Activated CD8-positive, alpha-beta T cell treated with anti-CD3 and anti-CD28 coated beads, Interleukin-2, amount 10 ng/mL, durations not matched to agents 7 days and 5 days (primary cell): ENCODE data around the gene C1orf210. TPM values are rescaled to one million over a fixed set of nuclear protein-coding genes. Genes with fewer than 3 reads are reported as not detected.

Experiments
- ATAC-seq: fragments of 150-1000 bp; cut with Tn5 transposase; one replicate; pipeline ENCODE4 v1.10.0; 2021; ENCODE audit warnings: moderate library complexity
- CTCF ChIA-PET: fragments of 350-600 bp; sonication (Branson Sonifier 250); formaldehyde crosslinking; loops from one replicate; lab custom pipeline; 2021; ENCODE audit warnings: antibody characterized with exemption; lab: Charles Lee
- POLR2A ChIA-PET: fragments of 350-600 bp; sonication (Branson Sonifier 250); formaldehyde crosslinking; loops from one replicate; lab custom pipeline; 2021; ENCODE audit warnings: antibody characterized with exemption; lab: Charles Lee
- DNase-seq: peaks from one replicate; pipeline ENCODE4 v3.0.0-alpha.2; 2020
- H3K27ac Mint-ChIP-seq: one replicate; pipeline ENCODE4 v1.8.0; 2021; ENCODE audit warnings: mild to moderate bottlenecking, mixed read lengths
- H3K27me3 Mint-ChIP-seq: one replicate; pipeline ENCODE4 v1.8.0; 2021; ENCODE audit warnings: low read depth, mixed read lengths
- H3K36me3 Mint-ChIP-seq: one replicate; pipeline ENCODE4 v1.8.0; 2021; ENCODE audit warnings: low read depth, mixed read lengths
- H3K4me1 Mint-ChIP-seq: one replicate; pipeline ENCODE4 v1.8.0; 2021; ENCODE audit warnings: low read depth, mixed read lengths
- H3K4me3 Mint-ChIP-seq: one replicate; pipeline ENCODE4 v1.8.0; 2021; ENCODE audit warnings: mild to moderate bottlenecking, mixed read lengths
- H3K9me3 Mint-ChIP-seq: one replicate; pipeline ENCODE4 v1.8.0; 2022; ENCODE audit warnings: mixed read lengths; ENCODE audit not compliant: insufficient read depth
- total RNA-seq, 2 experiments: library from RNA; stranded (reverse); gene quantifications; one replicate each; pipeline ENCODE4 v1.2.3, GENCODE V29; 2021

Gene C1orf210
- total RNA-seq, 2 experiments from 2014 or later, result not detected

- CTCF ChIA-PET, result no interaction called here
- Mint-ChIP-seq H3K27me3 (peaks cover 21% of the 10 kb centered on the region), H3K9me3 (peaks cover 9% of the 10 kb centered on the region), H3K4me1 (no peaks in the 10 kb centered on the region), H3K36me3 (peaks cover 2% of the 10 kb centered on the region), H3K4me3 (no peak overlapping the region), H3K27ac (no peak overlapping the region)
- ATAC-seq, result no peak
- no peak for DNase-seq
- POLR2A ChIA-PET, result no interaction called here
Measured at GRCh38 chr1:43246466-43247213, 38.7 kb downstream of the C1orf210 start.

- ATAC-seq (no peak), DNase-seq (no peak)
- ChIA-PET POLR2A (interaction anchor here (0.9 kb wide), 1 partner anchor 36 kb away, joined by 3 read pairs; no protein-coding TSS in a partner anchor), CTCF (interaction anchor here (0.7 to 1.7 kb wide), 2 partner anchors 115 to 171 kb away, joined by 3 to 5 read pairs; partner anchors contain the start of gene CDC20)
- H3K36me3 Mint-ChIP-seq, result peaks cover 2% of the 10 kb centered on the region
- peaks cover 14% of the 10 kb centered on the region for H3K27me3 Mint-ChIP-seq
- peaks cover 13% of the 10 kb centered on the region for H3K9me3 Mint-ChIP-seq
- H3K27ac Mint-ChIP-seq, result no peak overlapping the region
- H3K4me1 Mint-ChIP-seq, result peaks cover 9% of the 10 kb centered on the region
- no peak overlapping the region for H3K4me3 Mint-ChIP-seq
Measured at GRCh38 chr1:43243299-43243698, 42.1 kb downstream of the C1orf210 start.

- Mint-ChIP-seq H3K9me3 (peaks cover 5% of the 10 kb centered on the region), H3K27me3 (peaks cover 10% of the 10 kb centered on the region)
- CTCF ChIA-PET, result interaction anchor here (1.2 to 1.3 kb wide), 2 partner anchors 116 to 173 kb away, joined by 3 read pairs; no protein-coding TSS in a partner anchor
Measured at GRCh38 chr1:43241413-43241836, 44.0 kb downstream of the C1orf210 start.

GRCh38 chr1:43239484-43239883 lies 45.9 kb downstream of the C1orf210 start:
- H3K27ac Mint-ChIP-seq, result no peak overlapping the region
- peaks cover 5% of the 10 kb centered on the region for H3K9me3 Mint-ChIP-seq
- H3K36me3 Mint-ChIP-seq, result no peaks in the 10 kb centered on the region
- no peak overlapping the region for H3K4me3 Mint-ChIP-seq
- peaks cover 2% of the 10 kb centered on the region for H3K27me3 Mint-ChIP-seq
- peak; percentile 15 for ATAC-seq
- CTCF ChIA-PET, result interaction anchor here (0.7 to 3.5 kb wide), 10 partner anchors 10 to 695 kb away, joined by 3 to 47 read pairs (median 3); partner anchors contain the start of genes CDC20 and ELOVL1
- POLR2A ChIA-PET, result interaction anchor here (1.9 kb wide), 1 partner anchor 119 kb away, joined by 7 read pairs; the partner anchor contains the start of gene CDC20
- DNase-seq, result no peak
- H3K4me1 Mint-ChIP-seq, result peaks cover 10% of the 10 kb centered on the region

More at GRCh38 chr1:43241413-43241836, 44.0 kb downstream of the C1orf210 start:
- Mint-ChIP-seq H3K4me3 (no peak overlapping the region), H3K4me1 (peaks cover 10% of the 10 kb centered on the region), H3K27ac (no peak overlapping the region), H3K36me3 (no peaks in the 10 kb centered on the region)
- no peak for ATAC-seq
- POLR2A ChIA-PET, result no interaction called here
- no peak for DNase-seq

GRCh38 chr1:43238991-43239469 lies 46.4 kb downstream of the C1orf210 start:
- POLR2A ChIA-PET, result interaction anchor here (0.7 to 1.9 kb wide), 3 partner anchors 120 to 1917 kb away, joined by 3 to 7 read pairs (median 5); partner anchors contain the start of gene CDC20

GRCh38 chr1:43238085-43238484 lies 47.3 kb downstream of the C1orf210 start:
- H3K9me3 Mint-ChIP-seq, result peaks cover 5% of the 10 kb centered on the region
- CTCF ChIA-PET, result interaction anchor here (1.0 to 3.5 kb wide), 6 partner anchors 11 to 282 kb away, joined by 3 to 47 read pairs (median 4); partner anchors contain the start of gene CDC20
- POLR2A ChIA-PET, result interaction anchor here (0.7 kb wide), 1 partner anchor 153 kb away, joined by 5 read pairs; no protein-coding TSS in a partner anchor
- H3K27me3 Mint-ChIP-seq, result peaks cover 4% of the 10 kb centered on the region
- no peak overlapping the region for H3K4me3 Mint-ChIP-seq
- ATAC-seq (no peak), DNase-seq (peak; percentile 63)
- H3K4me1 Mint-ChIP-seq, result peaks cover 10% of the 10 kb centered on the region
- no peaks in the 10 kb centered on the region for H3K36me3 Mint-ChIP-seq
- H3K27ac Mint-ChIP-seq, result no peak overlapping the region

More at GRCh38 chr1:43238991-43239469, 46.4 kb downstream of the C1orf210 start:
- peaks cover 2% of the 10 kb centered on the region for H3K27me3 Mint-ChIP-seq
- ATAC-seq (no peak), DNase-seq (no peak)
- CTCF ChIA-PET, result interaction anchor here (0.7 to 3.5 kb wide), 11 partner anchors 10 to 696 kb away, joined by 3 to 47 read pairs (median 3); partner anchors contain the start of genes CDC20 and ELOVL1
- H3K9me3 Mint-ChIP-seq, result peaks cover 5% of the 10 kb centered on the region
- no peak overlapping the region for H3K27ac Mint-ChIP-seq
- peaks cover 10% of the 10 kb centered on the region for H3K4me1 Mint-ChIP-seq
- H3K4me3 Mint-ChIP-seq, result no peak overlapping the region
- no peaks in the 10 kb centered on the region for H3K36me3 Mint-ChIP-seq

- ChIA-PET CTCF (interaction anchor here (1.1 to 3.5 kb wide), 3 partner anchors 10 to 177 kb away, joined by 4 to 47 read pairs (median 15); partner anchors contain the start of gene CDC20), POLR2A (no interaction called here)
- peaks cover 10% of the 10 kb centered on the region for H3K4me1 Mint-ChIP-seq
- peaks cover 4% of the 10 kb centered on the region for H3K27me3 Mint-ChIP-seq
- no peak for DNase-seq
- H3K4me3 Mint-ChIP-seq, result no peak overlapping the region
- peaks cover 5% of the 10 kb centered on the region for H3K9me3 Mint-ChIP-seq
- H3K27ac Mint-ChIP-seq, result no peak overlapping the region
- H3K36me3 Mint-ChIP-seq, result no peaks in the 10 kb centered on the region
- ATAC-seq, result no peak
Measured at GRCh38 chr1:43237121-43237520, 48.3 kb downstream of the C1orf210 start.

GRCh38 chr1:43235451-43236121 lies 49.8 kb downstream of the C1orf210 start:
- POLR2A ChIA-PET, result no interaction called here
- DNase-seq (no peak), ATAC-seq (no peak)
- H3K27me3 Mint-ChIP-seq, result peaks cover 2% of the 10 kb centered on the region
- no peaks in the 10 kb centered on the region for H3K36me3 Mint-ChIP-seq
- H3K27ac Mint-ChIP-seq, result no peak overlapping the region
- no peak overlapping the region for H3K4me3 Mint-ChIP-seq
- H3K9me3 Mint-ChIP-seq, result peaks cover 4% of the 10 kb centered on the region
- CTCF ChIA-PET, result interaction anchor here (1.3 kb wide), 1 partner anchor 9 kb away, joined by 5 read pairs; no protein-coding TSS in a partner anchor
- peaks cover 10% of the 10 kb centered on the region for H3K4me1 Mint-ChIP-seq

- Mint-ChIP-seq H3K4me3 (no peak overlapping the region), H3K36me3 (no peaks in the 10 kb centered on the region), H3K4me1 (peaks cover 10% of the 10 kb centered on the region), H3K9me3 (no peaks in the 10 kb centered on the region), H3K27me3 (peaks cover 2% of the 10 kb centered on the region), H3K27ac (no peak overlapping the region)
- DNase-seq (no peak), ATAC-seq (no peak)
- ChIA-PET POLR2A (no interaction called here), CTCF (interaction anchor here (1.3 kb wide), 1 partner anchor 8 kb away, joined by 5 read pairs; no protein-coding TSS in a partner anchor)
Measured at GRCh38 chr1:43235040-43235439, 50.3 kb downstream of the C1orf210 start.

GRCh38 chr1:43234267-43234666 lies 51.1 kb downstream of the C1orf210 start:
- DNase-seq, result no peak
- POLR2A ChIA-PET, result interaction anchor here (0.6 kb wide), 1 partner anchor 429 kb away, joined by 6 read pairs; no protein-coding TSS in a partner anchor

GRCh38 chr1:43233631-43234030 lies 51.8 kb downstream of the C1orf210 start:
- Mint-ChIP-seq H3K4me3 (no peak overlapping the region), H3K27me3 (peaks cover 2% of the 10 kb centered on the region), H3K36me3 (no peaks in the 10 kb centered on the region), H3K9me3 (no peaks in the 10 kb centered on the region), H3K4me1 (peaks cover 1% of the 10 kb centered on the region), H3K27ac (no peak overlapping the region)
- DNase-seq (no peak), ATAC-seq (no peak)
- ChIA-PET CTCF (no interaction called here), POLR2A (no interaction called here)

More at GRCh38 chr1:43234267-43234666, 51.1 kb downstream of the C1orf210 start:
- CTCF ChIA-PET, result no interaction called here
- no peaks in the 10 kb centered on the region for H3K36me3 Mint-ChIP-seq
- no peaks in the 10 kb centered on the region for H3K9me3 Mint-ChIP-seq
- H3K4me3 Mint-ChIP-seq, result no peak overlapping the region
- no peak for ATAC-seq
- H3K27me3 Mint-ChIP-seq, result peaks cover 2% of the 10 kb centered on the region
- H3K27ac Mint-ChIP-seq, result no peak overlapping the region
- H3K4me1 Mint-ChIP-seq, result peaks cover 5% of the 10 kb centered on the region
